ENCODE results near the gene TUBB1.
A peak's percentile ranks its signal among the peaks of the same experiment; 100 is the strongest.

Gene TUBB1

DNA sequence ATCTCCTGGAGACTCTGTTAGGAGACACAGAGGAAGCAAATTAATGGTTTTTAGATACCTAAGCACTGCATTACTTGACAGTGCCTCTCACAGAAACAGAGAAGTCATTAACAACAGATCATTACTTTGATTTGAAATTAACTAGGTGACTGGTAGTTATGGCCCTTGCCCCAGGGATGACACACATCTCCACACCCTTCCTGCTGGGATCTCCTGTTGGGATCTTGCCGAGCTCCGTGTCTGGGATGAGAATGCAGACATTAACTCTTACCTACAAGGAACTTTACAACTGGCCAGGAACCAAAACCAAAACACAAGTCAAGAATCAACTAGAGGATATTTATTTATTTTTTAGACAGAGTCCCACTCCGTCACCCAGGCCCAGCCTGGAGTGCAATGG lies 25.6 kb downstream of the TUBB1 start:
- no peak for DNase-seq

DNA sequence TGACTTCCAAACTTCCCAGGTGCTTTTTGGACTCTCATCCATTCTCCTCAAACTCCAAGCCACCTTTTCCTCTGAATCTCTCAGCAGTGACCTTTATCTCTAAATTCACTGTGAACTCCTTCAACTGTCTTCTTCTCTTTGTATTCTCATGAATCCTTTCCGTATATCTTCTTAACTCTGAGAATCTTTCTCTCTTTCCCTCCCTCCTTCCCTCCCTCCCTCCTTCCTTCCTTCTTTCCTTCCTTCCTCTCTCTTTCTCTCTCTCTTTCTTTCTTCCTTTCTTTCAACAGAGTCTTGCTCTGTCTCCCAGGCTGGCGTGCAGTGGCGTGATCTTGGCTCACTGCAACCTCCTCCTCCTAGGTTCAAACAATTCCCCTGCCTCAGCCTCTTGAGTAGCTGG lies 27.6 kb downstream of the TUBB1 start:
- DNase-seq = no peak

DNA sequence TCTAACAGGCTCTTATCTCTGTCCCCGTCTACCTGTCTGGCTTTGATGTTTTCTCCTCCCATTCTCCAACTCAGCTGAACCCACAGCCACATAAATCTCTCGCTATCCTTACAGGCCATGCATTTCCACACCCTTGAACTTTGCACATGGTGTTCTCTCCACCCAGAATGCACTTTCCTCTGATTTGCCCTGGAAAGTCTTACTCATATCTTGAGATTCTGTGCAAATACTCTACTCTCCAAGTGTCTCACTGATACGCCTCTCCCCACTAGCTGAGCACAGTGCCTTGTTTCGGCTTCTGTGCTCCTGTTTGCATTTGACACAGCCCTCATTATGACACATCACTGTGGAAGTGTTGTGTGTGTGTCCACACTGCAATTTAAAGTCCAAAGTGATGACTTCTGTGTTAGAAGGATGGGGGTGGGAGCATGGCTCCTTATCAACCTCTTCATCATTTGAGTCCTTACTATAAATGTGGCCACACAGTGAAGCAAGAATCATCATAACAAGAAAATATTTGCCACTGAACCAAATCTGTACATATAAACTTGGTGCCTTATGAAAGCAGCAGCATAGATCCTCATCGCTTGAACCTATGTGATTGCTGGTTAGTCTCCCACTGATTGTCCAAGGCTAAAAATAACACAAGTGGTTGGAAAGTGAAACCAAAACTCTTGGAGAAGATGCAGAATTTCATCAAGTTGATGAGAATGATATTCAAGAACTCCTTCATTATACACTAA lies 28.9 kb downstream of the TUBB1 start:
- DNase-seq = no peak

DNA sequence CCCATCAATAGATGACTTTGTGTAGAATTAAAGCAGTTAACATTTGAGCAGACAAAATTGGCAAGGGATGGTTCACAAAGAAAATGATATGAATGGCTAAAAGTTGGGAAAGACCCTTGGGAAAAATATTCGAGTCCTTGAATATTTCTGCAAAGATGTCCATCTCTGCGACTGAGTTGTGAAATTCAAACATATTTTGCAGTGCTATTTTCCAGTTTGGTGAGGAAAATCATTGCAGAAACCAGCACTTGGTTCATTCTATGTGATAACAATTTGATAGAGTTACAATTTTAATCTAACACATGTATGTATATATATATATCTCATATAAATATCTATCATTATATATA lies 29.4 kb downstream of the TUBB1 start:
- DNase-seq = no peak

DNA sequence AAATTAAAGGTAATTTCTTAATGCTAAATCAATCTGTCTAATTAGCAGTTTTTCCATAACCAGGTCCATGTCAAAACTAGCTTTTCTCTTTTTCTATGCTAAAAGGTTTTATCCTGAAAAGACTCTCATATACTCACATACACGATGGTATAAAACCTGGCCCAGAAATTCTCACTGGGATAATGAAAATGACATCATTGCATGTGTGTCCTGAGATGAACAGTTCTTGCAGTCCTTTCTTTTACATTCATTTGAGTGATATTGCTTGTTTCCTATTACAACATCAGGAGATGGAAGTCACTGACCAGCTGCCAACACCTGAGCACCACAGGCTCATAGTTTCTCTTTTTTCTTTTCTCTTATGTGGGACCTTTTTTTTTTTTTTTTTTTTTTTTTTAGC lies 31.2 kb downstream of the TUBB1 start:
- DNase-seq = no peak

DNA sequence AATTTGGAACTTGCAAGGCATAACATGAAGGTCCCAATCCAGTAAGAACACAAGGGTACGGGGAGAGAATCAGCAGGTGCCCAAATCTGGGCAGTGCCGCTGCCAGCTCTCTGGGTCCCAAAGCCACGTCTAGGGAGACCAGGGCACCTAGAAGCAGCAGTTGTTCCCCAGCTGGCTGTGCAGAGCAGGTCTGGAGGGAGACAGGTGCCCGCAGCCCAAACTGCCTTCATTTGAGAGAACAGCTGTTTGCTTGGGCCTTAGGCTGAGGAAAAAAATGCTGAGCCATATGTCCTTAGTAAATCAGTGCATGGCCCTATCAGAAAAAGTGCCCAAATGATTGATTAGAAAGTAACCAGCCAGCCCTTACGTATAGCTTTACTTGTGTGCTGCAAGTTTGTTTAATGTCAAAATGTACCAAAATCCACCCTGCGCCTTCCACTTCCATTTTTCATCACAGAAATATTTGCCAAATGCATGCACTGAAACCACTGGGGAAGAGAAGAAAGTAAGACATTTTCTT lies 32.5 kb downstream of the TUBB1 start:
- DNase-seq = peak; percentile 47 to 87

DNA sequence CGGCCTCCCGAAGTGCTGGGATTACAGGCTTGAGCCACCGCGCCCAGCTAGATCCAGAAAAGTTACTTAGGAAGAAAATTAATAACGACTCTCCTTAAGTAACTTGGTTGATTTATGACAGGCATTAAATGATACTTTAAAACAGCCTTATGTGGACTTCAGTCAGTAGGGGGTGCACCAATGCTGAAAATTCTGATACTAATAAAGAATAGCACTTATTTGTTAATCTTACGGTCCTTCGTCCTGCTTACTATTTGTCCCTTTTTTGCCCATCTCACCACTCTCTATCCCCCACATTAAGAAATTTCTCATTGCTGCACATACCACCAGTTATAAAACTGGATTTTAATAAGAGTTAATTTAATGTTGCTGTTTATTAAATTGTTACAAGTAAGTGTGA lies 36.1 kb downstream of the TUBB1 start:
- DNase-seq = peak in 1 of 2 experiments; percentile 9

DNA sequence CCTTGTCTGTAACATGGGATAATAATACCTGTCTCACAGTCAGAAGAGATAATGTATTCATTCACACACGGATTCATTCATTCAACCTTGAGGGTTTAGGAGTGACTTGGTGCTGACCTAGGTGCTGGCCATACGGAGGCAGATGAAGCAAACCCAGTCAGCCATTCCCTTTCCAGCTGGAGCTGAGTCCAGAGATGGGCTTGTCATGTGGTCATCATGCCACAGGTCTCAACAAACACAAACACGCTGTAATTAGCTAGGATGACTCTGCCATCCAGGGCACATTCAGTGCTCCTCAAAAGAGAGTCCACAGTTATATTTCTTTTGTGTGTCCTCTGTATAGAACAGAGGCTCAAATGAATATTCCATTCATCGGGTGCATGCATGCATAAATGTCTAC lies 42.9 kb downstream of the TUBB1 start:
- no peak for DNase-seq

DNA sequence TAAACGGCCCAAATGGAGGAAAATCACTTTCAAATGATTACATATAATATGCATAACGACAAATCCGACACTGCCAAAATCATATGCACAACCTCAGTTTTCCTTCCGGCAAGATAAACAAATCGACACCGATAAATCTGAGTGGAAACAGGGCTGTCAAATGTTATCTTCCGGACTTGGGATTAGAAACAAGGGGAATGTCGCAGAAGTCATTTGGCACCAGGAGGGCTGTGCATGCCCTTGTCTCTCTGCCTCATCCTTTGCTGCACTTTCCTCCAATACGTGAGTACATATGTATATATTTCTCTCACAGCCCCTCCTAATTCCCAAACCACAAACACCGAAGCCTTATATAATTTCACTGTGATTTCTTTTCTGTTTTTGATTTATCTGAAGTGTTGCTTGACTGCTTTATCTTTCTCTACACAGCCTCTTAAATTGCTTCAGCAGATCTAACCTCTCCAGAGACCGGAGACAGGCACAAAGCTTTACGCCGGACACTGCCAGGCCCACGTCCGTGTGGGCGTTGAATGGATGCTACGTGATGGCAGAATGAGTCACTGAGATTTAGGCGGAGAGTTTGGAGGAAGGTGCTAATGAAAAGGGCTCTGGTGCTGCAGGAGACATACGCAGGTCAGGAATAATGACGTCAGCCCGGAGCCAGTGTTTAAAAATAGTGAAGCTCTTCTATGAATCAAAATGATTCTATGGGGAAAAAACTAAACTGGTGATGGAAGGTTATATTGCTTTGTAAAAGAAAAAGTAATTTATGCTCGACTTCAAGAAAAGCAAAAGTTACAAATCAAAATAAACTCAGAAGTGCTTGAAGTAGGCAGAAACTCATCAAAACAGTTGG lies 44.4 kb downstream of the TUBB1 start:
- no peak for DNase-seq

DNA sequence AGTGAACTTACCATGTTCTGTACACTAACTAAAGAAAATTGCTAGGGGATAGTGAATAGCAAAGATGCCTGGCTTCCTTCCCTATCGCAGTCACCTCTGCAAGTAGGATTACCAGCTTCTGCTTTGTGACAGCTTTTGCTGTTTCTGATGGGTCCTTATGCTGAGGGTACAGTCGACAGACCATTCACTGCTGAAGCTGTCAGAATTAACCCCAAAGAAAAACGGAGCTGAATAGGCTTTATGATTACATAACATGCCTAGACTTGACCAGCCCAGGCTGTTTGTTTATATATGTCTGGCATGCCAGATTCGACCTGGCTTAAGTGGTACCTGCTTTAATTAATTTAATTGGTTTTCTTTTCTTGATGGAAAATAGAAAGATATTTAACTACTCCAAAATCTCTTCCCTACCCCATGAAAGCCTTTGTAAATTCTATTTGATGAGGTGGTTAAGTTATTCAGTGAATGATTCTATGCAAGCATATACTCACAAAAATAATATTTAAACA lies 45.0 kb downstream of the TUBB1 start:
- peak; percentile 19 to 72 for DNase-seq

DNA sequence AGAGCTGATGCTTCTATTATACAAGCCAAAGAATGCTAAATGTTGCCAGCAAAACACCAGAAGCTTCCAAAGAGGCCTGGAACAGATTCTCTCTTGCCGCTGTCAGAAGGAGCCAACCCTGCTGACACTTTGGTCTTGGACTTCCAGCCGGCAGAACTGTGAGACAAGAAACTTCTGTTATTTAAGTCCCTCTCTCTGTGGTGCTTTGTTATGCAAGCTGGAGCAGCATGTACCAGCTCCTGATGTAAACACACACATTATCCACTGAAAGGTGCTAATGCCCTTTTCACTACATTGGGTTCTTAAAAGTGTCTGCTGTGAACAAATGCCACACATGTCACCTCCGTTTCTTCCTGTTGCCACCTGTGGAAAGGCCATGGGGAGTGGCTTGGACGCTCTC lies 49.3 kb downstream of the TUBB1 start:
- DNase-seq = no peak

DNA sequence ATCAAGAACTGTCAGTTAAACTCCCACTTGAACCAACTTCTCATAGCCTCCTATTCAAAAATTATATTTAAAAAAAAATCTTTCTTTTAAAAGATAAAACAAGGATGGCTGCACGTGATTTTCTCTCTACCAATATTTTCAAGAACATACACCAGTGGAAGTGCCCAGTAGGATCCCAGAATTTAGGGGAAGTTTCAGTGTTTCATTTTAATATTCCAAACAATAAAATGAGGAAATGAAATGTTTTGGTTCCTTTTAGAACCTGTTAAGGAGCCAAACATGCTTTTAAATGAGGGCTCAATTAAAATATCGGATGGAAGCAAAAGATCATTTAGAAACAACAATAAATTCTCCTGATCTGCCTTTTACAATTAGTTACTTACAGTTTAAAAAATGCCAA lies 49.8 kb downstream of the TUBB1 start:
- DNase-seq = no peak

DNA sequence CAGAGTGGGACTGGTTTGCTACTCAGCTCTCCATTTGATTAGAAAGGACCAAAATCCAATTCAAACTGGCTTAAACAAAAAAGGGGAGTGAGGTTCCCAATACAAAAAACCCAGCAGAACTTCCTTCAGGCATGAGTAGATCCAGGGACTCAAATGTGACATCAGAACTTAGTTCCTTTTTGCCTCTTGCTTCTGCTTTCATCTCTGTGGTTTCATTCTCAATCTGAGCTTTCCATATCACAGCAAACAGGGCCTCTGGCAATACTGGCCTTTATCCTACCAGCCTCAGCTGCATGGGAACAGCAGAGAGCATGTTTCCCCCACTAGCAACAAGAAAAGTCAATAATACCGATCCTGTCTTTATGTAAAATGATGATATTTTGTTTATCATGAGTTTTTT lies 52.0 kb downstream of the TUBB1 start:
- DNase-seq = no peak

DNA sequence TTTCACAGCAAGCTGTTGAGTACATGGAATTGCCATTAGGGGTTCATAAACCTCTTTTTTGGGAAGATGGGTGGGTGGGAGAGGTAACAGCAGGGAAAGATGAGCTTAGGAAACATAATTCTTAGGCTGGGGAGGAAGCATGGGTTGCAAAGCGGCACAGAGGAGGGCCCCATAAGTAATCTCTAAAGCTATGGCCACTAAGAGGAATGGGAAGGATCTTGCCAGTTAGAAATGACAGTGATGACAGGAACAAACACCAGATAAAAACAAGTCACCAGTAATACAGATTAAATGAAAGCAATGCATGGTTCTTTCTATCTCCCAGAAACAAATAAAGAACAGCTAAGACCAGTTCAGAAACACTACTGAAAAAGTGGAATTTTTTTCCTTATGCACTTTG lies 54.4 kb downstream of the TUBB1 start:
- no peak for DNase-seq

DNA sequence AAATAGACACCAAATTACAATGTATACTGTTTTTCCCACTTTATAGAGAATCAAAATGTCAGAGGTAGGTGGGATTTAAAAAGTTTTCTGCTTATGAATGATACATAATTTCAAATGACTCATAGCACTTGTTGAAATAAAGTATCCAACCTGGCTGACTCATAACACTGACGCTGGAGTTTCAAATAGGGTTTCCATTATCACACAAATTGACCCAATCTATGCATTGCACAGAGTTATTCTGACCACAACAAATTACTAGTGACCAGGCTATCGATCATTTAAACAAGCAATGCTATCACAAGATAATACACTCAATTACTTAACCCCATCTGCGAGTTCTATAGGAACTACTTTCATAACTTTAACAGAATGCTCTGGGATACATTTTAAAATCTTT lies 55.2 kb downstream of the TUBB1 start:
- DNase-seq = no peak

DNA sequence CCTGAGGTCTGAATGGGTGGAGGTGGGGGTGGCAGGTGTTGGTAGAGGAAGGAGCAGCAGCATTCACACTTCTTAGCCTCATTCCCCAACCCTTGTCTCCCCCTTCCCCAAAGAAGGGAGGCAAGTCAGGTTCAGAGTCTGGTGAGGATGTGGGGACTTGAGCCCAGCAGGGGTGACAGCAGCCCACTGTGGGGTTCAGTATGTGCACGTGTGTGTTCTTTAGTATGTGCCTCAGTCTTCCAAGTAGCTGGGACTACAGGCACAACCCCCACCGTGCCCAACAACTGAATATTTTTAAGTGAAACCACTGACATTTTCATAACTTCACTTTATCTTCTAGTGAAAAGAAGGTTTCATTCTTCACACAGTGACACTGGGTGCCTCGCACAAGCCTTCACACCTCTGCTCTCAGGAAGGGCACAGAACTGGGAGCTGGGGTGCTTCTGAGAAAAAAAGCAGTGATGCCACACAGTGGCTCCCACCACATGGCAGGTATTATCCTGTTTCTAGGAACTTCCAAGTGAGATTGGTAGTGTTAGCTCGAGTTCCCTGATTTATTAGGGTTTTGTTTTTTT lies 56.8 kb downstream of the TUBB1 start:
- DNase-seq = no peak
